22Rv1 (cell line): ENCODE measurements around the gene RNF168.
"Not testable (repeated sequence)": the region's sequence is repeated elsewhere in the genome, so short reads cannot be mapped to it uniquely, and the experiment has no call there.

Experiments
- H3K27ac ChIP-seq: fragments of 450-650 bp; 2 replicates; pipeline ENCODE4 v1.5.1; 2017
- CTCF ChIP-seq: fragments of 450-650 bp; IDR thresholded peaks from 2 replicates; pipeline ENCODE4 v1.5.1; 2017; ENCODE audit warnings: mild to moderate bottlenecking
- ZFX ChIP-seq: fragments of 450-650 bp; IDR thresholded peaks from 2 replicates; pipeline ENCODE4 v1.6.1; 2017; ENCODE audit warnings: antibody characterized with exemption, borderline replicate concordance

The RNF168 gene

GRCh38 chr3:196523841-196524240 is 20.3 kb upstream of the RNF168 start:
- TF ChIP-seq CTCF (no peak), ZFX (no peak)
- H3K27ac ChIP-seq = no peak overlapping the region

GRCh38 chr3:196521291-196521690 is 17.7 kb upstream of the RNF168 start:
- H3K27ac ChIP-seq = not testable (repeated sequence)

- H3K27ac ChIP-seq = no peak overlapping the region
- TF ChIP-seq CTCF = no peak
- no peak for TF ChIP-seq ZFX
Measured at GRCh38 chr3:196519718-196520082, 16.1 kb upstream of the RNF168 start.

GRCh38 chr3:196518966-196519717 is 15.6 kb upstream of the RNF168 start:
- H3K27ac ChIP-seq = no peak overlapping the region
- TF ChIP-seq ZFX (no peak), CTCF (peak; percentile 55)

DNA sequence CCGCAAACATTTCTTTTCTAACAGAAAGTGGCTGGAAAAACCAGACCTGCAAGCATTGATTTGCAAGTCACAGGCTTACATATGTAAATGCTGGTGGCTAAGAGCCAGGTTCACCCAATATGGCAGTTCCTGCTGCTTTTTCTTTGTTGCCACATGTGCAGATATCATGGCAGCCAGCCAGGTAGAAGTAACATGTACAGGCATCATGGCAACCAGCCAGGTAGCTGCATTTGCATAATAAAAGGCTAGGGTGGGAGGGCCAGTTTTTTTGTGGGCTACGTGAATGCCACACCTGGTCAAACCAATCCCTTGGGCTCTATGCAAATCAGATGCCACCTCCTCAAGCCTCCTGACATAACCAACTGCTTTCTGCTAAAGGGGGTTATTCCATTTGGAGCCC is 14.4 kb upstream of the RNF168 start:
- H3K27ac ChIP-seq = no peak overlapping the region
- TF ChIP-seq CTCF (no peak), ZFX (no peak)

GRCh38 chr3:196517162-196517800 is 13.7 kb upstream of the RNF168 start:
- no peak for TF ChIP-seq CTCF
- TF ChIP-seq ZFX = no peak
- H3K27ac ChIP-seq = no peak overlapping the region

- H3K27ac ChIP-seq = no peak within 1 kb of the TSS
- TF ChIP-seq CTCF (no peak), ZFX (no peak)
Measured at GRCh38 chr3:196514913-196515621, 11.5 kb upstream of the RNF168 start, which contains the start of gene SMCO1. Gene SMCO1 (minus strand): TSS chr3:196515346. CDS start chr3:196515209, 137 bp downstream.
